ENCODE results near the gene CACNA1C. TPM values are rescaled to one million over a fixed set of nuclear protein-coding genes. Genes with fewer than 3 reads are reported as not detected.

CACNA1C gene
- total RNA-seq, 2 experiments from 2014 or later = 0.05 to 0.08 TPM

GRCh38 chr12:2023365-2023764 lies 29.4 kb upstream of the CACNA1C start:
- TF ChIP-seq CTCF (IDR thresholded peaks at IDR 0.05) = no peak
- DNase-seq = no peak
- Histone ChIP-seq H3K4me3 (ENCODE audit: low read length) (no peak overlapping the region), H3K4me1 (ENCODE audit: insufficient read depth, low read length) (no peaks in the 10 kb centered on the region), H3K36me3 (ENCODE audit: insufficient read depth, low read length) (no peaks in the 10 kb centered on the region), H3K9me3 (ENCODE audit: control insufficient read depth in 1 of 2, insufficient read depth in 1 of 2, low read length in 2 of 2) (no peaks in the 10 kb centered on the region), H3K27ac (ENCODE audit: low read depth in 1 of 2, low read length in 2 of 2) (no peak overlapping the region), H3K27me3 (ENCODE audit: control insufficient read depth in 1 of 2, insufficient read depth in 2 of 2, low read length in 2 of 2) (peaks cover 0 to 5% of the 10 kb centered on the region in 2 experiments)
- Mint-ChIP-seq H3K4me1 (ENCODE audit: low read depth) (no peaks in the 10 kb centered on the region), H3K36me3 (ENCODE audit: low read depth) (no peaks in the 10 kb centered on the region), H3K4me3 (no peak overlapping the region), H3K9me3 (no peaks in the 10 kb centered on the region), H3K27me3 (peaks cover 11% of the 10 kb centered on the region), H3K27ac (no peak overlapping the region)
- POLR2A ChIA-PET = no interaction called here
- intact Hi-C loops (cut with DNase I, micrococcal nuclease) = no loop called here
- CTCF ChIA-PET = interaction anchor here (1.0 to 1.2 kb wide), 2 partner anchors 11 to 20 kb away, joined by 3 read pairs; partner anchors contain the start of gene DCP1B
- no peak for ATAC-seq (ENCODE audit: poor library complexity)

- H3K27ac Mint-ChIP-seq = no peak overlapping the region
- H3K36me3 Mint-ChIP-seq (ENCODE audit: low read depth) = no peaks in the 10 kb centered on the region
- H3K27ac ChIP-seq (ENCODE audit: low read depth in 1 of 2, low read length in 2 of 2) = no peak overlapping the region
- TF ChIP-seq CTCF (IDR thresholded peaks at IDR 0.05) = no peak
- H3K27me3 ChIP-seq (ENCODE audit: control insufficient read depth in 1 of 2, insufficient read depth in 2 of 2, low read length in 2 of 2) = peaks cover 2 to 3% of the 10 kb centered on the region in 2 experiments
- ChIA-PET CTCF (interaction anchor here (1.2 kb wide), 1 partner anchor 87 kb away, joined by 3 read pairs; no protein-coding TSS in a partner anchor), POLR2A (no interaction called here)
- peaks cover 6% of the 10 kb centered on the region for H3K27me3 Mint-ChIP-seq
- ATAC-seq (ENCODE audit: poor library complexity) (no peak), DNase-seq (no peak)
- H3K36me3 ChIP-seq (ENCODE audit: insufficient read depth, low read length) = no peaks in the 10 kb centered on the region
- intact Hi-C loops (cut with DNase I, micrococcal nuclease) = no loop called here
- H3K9me3 ChIP-seq (ENCODE audit: control insufficient read depth in 1 of 2, insufficient read depth in 1 of 2, low read length in 2 of 2) = no peaks in the 10 kb centered on the region
- no peaks in the 10 kb centered on the region for H3K9me3 Mint-ChIP-seq
- no peak overlapping the region for H3K4me3 Mint-ChIP-seq
- no peak overlapping the region for H3K4me3 ChIP-seq (ENCODE audit: low read length)
- no peaks in the 10 kb centered on the region for H3K4me1 Mint-ChIP-seq (ENCODE audit: low read depth)
- no peaks in the 10 kb centered on the region for H3K4me1 ChIP-seq (ENCODE audit: insufficient read depth, low read length)
Measured at GRCh38 chr12:2027351-2027750, 25.4 kb upstream of the CACNA1C start.

- CTCF ChIA-PET = no interaction called here
Measured at GRCh38 chr12:2029851-2030250, 22.9 kb upstream of the CACNA1C start.

More at GRCh38 chr12:2029851-2030250, 22.9 kb upstream of the CACNA1C start:
- Mint-ChIP-seq H3K4me1 (ENCODE audit: low read depth) (peaks cover 5% of the 10 kb centered on the region), H3K4me3 (no peak overlapping the region), H3K27me3 (peaks cover 14% of the 10 kb centered on the region), H3K27ac (no peak overlapping the region), H3K9me3 (no peaks in the 10 kb centered on the region), H3K36me3 (ENCODE audit: low read depth) (no peaks in the 10 kb centered on the region)
- Histone ChIP-seq H3K9me3 (ENCODE audit: control insufficient read depth in 1 of 2, insufficient read depth in 1 of 2, low read length in 2 of 2) (no peaks in the 10 kb centered on the region), H3K4me3 (ENCODE audit: low read length) (no peak overlapping the region), H3K27me3 (ENCODE audit: control insufficient read depth in 1 of 2, insufficient read depth in 2 of 2, low read length in 2 of 2) (peaks cover 0 to 15% of the 10 kb centered on the region in 2 experiments), H3K36me3 (ENCODE audit: insufficient read depth, low read length) (no peaks in the 10 kb centered on the region), H3K4me1 (ENCODE audit: insufficient read depth, low read length) (peaks cover 4% of the 10 kb centered on the region), H3K27ac (ENCODE audit: low read depth in 1 of 2, low read length in 2 of 2) (no peak overlapping the region)
- intact Hi-C loops (cut with DNase I, micrococcal nuclease) = loop anchor here (10.0 kb wide), 2 partner anchors 235 to 755 kb away; no protein-coding TSS in a partner anchor
- POLR2A ChIA-PET = no interaction called here
- no peak for TF ChIP-seq CTCF (IDR thresholded peaks at IDR 0.05)
- no peak for DNase-seq
- no peak for ATAC-seq (ENCODE audit: poor library complexity)

All from CD4-positive, alpha-beta T cell (primary cell).